Left renal pelvis (tissue), 4 donors: ENCODE data around the gene MDM2. TPM values are rescaled to one million over a fixed set of nuclear protein-coding genes. Genes with fewer than 3 reads are reported as not detected.

Experiments used
- DNase-seq, 4 donors: peaks; one replicate each; pipeline ENCODE4 v3.0.0-alpha.2; 2013; ENCODE audit warnings: low read depth in 4 of 4, low spot score in 3 of 4
- polyA plus RNA-seq, 4 donors: library from polyadenylated mRNA; unstranded; fragments of 120-200 nt; gene quantifications; one replicate each; pipeline ENCODE4 v1.2.1, GENCODE V29; 2013; ENCODE audit not compliant: insufficient read length in 4 of 4

The MDM2 gene
- polyA plus RNA-seq, 4 donors, result 55.0 to 78.0 (median 73.9) TPM

DNA sequence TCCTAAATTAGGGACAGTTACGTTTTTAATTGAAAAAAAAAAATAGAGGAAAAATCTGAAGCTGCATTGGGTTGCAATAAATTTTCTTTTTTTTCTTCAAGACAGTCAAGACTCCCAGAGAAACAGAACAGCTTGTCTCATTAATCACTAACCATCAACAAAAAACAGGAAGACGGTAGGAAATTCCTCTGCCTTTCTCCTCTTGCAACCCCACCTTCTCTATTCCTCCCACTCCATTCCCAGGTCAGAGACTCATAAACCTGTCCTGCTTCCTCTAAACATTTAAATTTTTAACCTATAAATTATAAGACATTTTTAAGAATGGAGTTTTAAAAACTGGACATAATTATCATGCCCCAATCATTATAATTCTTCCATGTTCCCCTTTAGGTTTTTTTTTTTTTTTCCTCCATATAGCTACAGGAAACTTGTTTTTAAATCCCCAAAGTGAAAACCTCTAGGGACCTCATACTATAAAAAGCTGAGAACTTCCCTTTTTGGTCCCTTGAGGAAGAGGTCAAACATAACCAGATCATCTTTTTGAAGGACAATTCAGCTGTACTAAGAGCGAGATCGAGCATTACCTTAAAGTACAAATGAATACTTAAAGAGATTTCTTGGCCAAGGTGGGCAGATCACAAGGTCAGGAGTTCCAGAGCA is 89.0 kb downstream of the MDM2 start:
- peak in 1 of 4 donors; percentile 20 for DNase-seq

DNA sequence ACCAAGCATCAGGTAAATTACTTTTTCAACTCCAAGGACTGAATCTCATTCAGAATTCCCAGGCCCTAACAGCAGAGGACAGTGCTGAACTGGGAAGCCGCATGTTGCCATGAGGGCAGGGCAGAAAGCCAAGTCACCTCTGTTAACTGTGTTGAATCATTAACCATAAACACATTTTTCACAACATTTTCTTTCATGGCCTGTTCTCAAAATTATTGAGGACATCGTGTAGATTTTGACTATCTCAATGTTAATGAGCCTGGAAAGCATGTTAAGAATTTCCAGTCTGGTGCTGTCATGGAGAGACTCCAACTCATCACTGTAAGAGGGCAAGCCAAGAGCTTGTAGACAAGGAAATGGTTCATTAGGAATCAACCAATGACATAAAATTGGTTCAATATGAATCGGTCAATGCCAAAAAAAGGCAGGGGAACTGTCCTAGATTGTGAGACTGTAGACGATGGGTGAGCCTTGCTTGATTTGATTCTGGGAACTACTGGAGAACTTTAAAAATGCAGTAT is 91.3 kb downstream of the MDM2 start:
- DNase-seq, result peak in 1 of 4 donors; percentile 22

DNA sequence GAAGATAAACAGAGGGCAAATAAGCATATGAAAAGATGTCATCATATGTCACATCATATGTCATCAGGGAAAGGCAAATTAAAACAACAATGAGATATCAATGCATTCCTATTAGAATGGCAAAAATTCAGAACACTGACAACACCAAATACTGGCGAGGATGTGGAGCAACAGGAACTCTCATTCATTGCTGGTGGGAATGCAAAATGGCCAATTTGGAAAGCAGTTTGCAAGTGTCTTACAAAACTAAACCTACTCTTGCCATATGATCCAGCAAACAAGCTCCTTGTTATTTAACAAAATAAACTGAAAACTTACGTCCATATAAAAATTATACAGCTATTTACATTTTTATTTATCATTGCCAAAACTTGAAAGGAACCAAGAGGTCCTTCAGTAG is 92.3 kb downstream of the MDM2 start:
- DNase-seq, result no peak

Other genes with a start within 250 kb of the MDM2 start
- gene RAP1B, start 197.3 kb upstream of the MDM2 start, polyA plus RNA-seq, result 100 to 1,000 TPM; 171 to 220 (median 208) TPM
- gene NUP107, start 121.2 kb upstream of the MDM2 start, polyA plus RNA-seq, result 10 to 100 TPM; 59.0 to 81.0 (median 70.3) TPM
- gene SLC35E3, start 62.0 kb upstream of the MDM2 start, polyA plus RNA-seq, result 10 to 100 TPM; 14.7 to 18.7 (median 18.2) TPM
- 10 to 100 TPM in 3 of 4 donors, 1 to 10 TPM in 1; 2.2 to 29.2 (median 26.7) TPM for gene CPM, start 125.0 kb downstream of the MDM2 start, polyA plus RNA-seq